GM18502 (cell line): ENCODE results near the gene HHATL.

Experiments
- ATAC-seq: cut with Tn5 transposase; IDR thresholded peaks from one replicate; pipeline ENCODE4 v1.9.1; 2021; ENCODE audit warnings: mild to moderate bottlenecking; ENCODE audit not compliant: unreplicated experiment, poor library complexity

HHATL gene

GRCh38 chr3:42686832-42687650, 15.6 kb downstream of the HHATL start:
- no peak for ATAC-seq

DNA sequence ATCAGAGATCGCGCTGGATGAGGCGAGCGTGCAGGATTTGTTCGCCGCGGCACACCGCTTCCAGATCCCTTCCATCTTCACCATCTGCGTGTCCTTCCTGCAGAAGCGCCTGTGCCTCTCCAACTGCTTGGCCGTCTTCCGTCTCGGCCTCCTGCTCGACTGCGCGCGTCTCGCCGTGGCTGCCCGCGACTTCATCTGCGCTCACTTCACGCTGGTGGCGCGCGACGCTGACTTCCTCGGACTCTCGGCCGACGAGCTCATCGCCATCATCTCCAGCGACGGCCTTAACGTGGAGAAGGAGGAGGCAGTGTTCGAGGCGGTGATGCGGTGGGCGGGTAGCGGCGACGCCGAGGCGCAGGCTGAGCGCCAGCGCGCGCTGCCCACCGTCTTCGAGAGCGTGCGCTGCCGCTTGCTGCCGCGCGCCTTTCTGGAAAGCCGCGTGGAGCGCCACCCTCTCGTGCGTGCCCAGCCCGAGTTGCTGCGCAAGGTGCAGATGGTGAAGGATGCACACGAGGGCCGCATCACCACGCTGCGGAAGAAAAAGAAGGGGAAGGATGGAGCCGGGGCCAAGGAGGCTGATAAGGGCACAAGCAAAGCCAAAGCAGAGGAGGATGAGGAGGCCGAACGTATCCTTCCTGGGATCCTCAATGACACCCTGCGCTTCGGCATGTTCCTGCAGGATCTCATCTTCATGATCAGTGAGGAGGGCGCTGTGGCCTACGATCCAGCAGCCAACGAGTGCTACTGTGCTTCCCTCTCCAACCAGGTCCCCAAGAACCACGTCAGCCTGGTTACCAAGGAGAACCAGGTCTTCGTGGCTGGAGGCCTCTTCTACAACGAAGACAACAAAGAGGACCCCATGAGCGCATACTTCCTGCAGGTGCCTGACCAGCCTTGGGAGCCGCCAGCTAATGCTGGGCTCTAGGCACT, 16.4 kb downstream of the HHATL start:
- no peak for ATAC-seq

DNA sequence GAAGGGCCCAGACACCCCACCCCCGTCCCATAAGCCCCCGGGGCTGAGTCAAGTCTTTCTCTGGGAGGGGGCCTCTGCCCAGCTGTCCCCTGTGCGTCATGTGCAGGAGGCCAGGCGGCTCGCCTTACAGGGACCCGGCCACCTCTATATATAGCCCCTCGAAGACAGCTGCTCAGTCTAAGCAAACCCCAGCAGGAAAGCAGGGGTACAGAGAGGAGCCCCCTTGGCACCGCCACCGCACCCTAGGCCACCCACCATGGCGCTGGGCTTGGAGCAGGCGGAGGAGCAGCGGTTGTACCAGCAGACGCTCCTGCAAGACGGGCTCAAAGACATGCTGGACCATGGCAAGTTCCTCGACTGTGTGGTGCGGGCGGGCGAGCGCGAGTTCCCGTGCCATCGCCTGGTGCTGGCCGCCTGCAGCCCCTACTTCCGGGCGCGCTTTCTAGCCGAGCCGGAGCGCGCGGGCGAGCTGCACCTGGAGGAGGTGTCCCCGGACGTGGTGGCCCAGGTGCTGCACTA, 17.2 kb downstream of the HHATL start, which contains the start of gene KLHL40:
Gene KLHL40, plus strand, starts transcription at position 175 of the 519 bp plus-strand sequence. Its CDS starts 82 bp downstream, at position 257.
- no peak for ATAC-seq

- no peak for ATAC-seq
Observed at GRCh38 chr3:42684632-42685362, 17.8 kb downstream of the HHATL start.

GRCh38 chr3:42683875-42684598, 18.6 kb downstream of the HHATL start:
- ATAC-seq: no peak

- no peak for ATAC-seq
Observed at GRCh38 chr3:42682301-42683070, 20.1 kb downstream of the HHATL start.

DNA sequence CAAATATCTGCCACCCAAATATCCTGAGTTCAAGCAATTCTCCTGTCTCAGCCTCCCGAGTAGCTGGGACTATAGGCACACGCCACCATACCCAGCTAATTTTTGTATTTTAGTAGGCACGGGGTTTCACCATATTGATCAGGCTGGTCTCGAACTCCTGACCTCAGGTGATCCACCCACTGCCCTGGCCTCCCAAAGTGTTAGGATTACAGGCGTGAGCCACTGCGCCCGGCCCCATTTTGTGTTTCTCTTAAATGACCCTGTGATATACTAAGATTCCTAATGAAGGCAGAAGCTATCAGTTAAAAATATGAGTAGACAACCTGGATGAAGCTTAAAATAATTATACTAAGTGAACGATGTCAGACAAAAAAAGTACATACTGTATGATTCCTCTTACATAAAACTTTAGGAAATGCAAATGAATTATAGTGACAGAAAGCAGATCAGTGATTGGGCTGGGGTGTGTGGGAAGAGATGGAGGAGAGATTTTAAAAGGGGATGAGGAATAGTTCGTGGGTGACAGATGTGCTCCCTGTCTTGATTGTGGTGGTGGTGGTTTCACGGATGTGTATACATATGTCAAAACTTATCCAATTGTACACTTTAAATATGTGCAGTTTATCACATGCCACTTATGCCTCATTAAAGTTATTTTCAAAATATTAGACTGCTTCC, 21.1 kb downstream of the HHATL start:
- ATAC-seq: no peak

DNA sequence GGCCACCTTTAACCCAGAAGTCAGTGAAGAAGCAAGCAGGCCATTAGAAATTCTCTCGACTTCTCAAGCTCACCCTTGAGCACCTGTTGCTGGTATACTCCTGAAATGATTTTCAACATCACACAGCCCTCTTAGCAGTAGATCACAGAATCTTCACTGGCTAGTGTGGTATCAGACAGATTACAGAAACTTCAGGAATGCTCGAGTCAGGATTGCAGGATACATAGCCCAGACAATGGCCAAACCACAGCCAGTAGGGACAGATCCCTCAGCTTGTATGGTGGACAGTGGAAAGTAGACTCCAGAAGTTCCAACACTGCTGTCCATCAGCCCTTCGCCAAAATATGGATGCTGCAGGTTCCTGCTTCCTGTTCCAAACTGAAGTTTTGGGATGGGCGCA, 21.8 kb downstream of the HHATL start:
- ATAC-seq: no peak

- ATAC-seq: no peak
Observed at GRCh38 chr3:42680271-42680670, 22.3 kb downstream of the HHATL start.

- no peak for ATAC-seq
Observed at GRCh38 chr3:42678447-42678846, 24.2 kb downstream of the HHATL start.

GRCh38 chr3:42675909-42676308, 26.7 kb downstream of the HHATL start:
- no peak for ATAC-seq

DNA sequence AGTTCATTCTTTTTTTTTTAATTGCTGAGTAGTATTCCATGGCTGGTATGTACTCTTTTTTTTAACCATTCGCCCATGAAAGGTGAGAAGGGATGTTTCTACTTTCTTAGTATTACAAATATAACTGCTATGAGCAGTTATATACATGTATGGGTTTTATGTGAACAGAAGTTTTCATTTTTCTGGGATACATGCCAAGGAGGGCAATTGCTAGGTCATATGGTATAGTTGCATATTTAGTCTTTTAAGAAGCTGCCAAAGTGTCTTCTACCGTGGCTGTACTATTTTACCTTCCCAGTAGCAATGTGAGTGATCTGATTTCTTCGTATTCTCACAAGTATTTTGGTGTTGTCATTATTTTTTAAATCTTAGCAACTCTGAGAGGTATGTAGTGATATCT, 28.5 kb downstream of the HHATL start:
- no peak for ATAC-seq

DNA sequence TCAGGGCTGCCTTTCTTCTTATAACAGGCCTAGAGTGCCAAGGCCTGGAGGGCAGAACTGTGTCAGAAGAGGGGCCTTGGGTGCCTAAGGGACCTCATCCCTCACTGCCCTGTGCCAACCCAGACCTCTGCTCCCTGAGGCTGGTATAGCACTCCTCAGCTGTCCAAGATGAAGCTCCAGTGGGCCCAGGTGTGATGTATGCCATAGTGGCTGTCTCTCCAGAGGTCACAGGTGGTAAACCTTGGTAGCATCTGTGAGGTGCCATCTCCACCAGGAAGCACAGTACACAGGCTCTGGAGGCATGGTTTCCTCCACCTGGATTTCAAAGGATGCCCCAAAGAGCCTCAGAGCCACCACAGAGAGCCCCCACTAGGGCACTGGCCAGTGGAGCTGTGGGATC, 29.5 kb downstream of the HHATL start:
- ATAC-seq: no peak

GRCh38 chr3:42672515-42672914, 30.1 kb downstream of the HHATL start:
- no peak for ATAC-seq

- ATAC-seq: no peak
Observed at GRCh38 chr3:42670670-42671069, 31.9 kb downstream of the HHATL start.

DNA sequence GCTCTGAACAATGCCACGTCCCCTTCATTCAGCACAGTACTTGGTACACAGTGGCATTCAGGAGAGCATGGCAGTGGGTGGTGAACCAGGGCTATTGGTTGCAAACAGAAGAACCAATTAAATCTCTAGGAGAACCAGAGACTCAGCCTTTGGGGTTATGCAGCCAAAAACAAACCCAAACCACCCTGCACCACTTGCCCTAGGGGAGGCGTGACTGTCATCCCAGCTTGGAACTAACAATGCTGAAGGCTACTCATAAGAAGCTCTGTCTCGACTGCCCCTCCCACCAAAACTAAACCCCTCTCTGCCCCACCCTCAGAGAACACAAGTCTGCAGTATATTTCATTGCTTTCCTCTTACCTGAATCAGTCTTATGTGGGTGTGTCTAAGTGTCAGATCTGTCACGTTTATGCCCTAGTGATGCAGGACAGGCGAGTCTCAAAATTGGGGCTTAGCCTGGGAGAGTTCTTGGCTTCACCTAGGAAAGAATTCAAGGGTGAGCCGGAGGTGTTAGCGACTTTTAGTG, 32.5 kb downstream of the HHATL start:
- no peak for ATAC-seq

GRCh38 chr3:42668793-42669217, 33.8 kb downstream of the HHATL start:
- no peak for ATAC-seq

GRCh38 chr3:42668413-42668760, 34.2 kb downstream of the HHATL start:
- ATAC-seq: no peak
